ENCODE data around the gene METTL1. TPM values are rescaled to one million over a fixed set of nuclear protein-coding genes. Genes with fewer than 3 reads are reported as not detected.
A peak's percentile ranks its signal among the peaks of the same experiment; 100 is the strongest.

METTL1 gene
- total RNA-seq, 1 donor from 2014 or later: 6.8 TPM

DNA sequence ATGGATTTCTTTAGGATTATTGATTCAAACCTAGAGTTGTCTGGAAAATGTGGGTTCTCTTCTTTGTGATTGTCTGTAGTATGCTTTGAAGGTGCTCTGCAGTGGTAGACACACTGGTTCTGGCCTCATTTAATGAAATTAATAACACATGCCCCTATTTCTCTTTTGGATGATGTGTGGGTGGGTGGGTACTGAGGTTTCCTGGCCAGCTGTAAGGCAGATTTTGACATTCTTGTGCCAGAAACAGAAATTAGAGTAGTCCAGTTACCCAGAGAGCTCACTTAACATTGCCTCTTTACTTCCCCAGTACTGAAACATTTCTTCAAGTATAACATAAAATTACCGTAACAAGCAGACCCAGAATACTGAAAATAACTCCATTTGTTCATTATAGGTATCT, 25.1 kb upstream of the METTL1 start:
- H3K4me3 ChIP-seq: no peak overlapping the region
- H3K4me1 ChIP-seq: no peaks in the 10 kb centered on the region
- intact Hi-C loops (cut with micrococcal nuclease): no loop called here
- TF ChIP-seq, protein P1, sequence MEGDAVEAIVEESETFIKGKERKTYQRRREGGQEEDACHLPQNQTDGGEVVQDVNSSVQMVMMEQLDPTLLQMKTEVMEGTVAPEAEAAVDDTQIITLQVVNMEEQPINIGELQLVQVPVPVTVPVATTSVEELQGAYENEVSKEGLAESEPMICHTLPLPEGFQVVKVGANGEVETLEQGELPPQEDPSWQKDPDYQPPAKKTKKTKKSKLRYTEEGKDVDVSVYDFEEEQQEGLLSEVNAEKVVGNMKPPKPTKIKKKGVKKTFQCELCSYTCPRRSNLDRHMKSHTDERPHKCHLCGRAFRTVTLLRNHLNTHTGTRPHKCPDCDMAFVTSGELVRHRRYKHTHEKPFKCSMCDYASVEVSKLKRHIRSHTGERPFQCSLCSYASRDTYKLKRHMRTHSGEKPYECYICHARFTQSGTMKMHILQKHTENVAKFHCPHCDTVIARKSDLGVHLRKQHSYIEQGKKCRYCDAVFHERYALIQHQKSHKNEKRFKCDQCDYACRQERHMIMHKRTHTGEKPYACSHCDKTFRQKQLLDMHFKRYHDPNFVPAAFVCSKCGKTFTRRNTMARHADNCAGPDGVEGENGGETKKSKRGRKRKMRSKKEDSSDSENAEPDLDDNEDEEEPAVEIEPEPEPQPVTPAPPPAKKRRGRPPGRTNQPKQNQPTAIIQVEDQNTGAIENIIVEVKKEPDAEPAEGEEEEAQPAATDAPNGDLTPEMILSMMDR (IDR thresholded peaks at IDR 0.05; ENCODE audit: borderline replicate concordance): no peak
- H3K27me3 ChIP-seq (ENCODE audit: low read depth): no peaks in the 10 kb centered on the region
- DNase-seq: no peak
- no peaks in the 10 kb centered on the region for H3K9me3 ChIP-seq (replicated peaks)
- H3K27ac ChIP-seq (replicated peaks): no peak overlapping the region
- H3K36me3 ChIP-seq: peaks cover 88% of the 10 kb centered on the region

DNA sequence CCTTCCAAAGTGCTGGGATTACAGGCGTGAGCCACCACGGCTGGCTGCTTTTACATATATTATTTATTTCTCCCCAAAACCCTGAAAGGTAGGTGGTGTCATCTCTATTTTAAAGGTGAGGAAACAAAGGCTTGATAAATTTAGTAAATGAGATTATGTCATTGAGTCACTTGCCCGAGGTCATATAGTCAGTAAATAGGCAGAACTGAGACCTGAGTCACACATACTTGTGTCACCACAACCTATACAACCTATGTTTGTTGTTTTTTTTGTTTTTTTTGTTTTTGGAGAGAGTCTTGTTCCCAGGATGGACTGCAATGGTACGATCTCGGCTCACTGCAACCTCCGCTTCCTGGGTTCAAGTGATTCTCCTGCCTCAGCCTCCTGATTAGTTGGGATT, 23.4 kb upstream of the METTL1 start:
- Histone ChIP-seq H3K36me3 (peaks cover 88% of the 10 kb centered on the region), H3K4me3 (no peak overlapping the region), H3K9me3 (replicated peaks) (no peaks in the 10 kb centered on the region), H3K27me3 (ENCODE audit: low read depth) (no peaks in the 10 kb centered on the region), H3K4me1 (no peaks in the 10 kb centered on the region), H3K27ac (replicated peaks) (no peak overlapping the region)
- no peak for DNase-seq
- intact Hi-C loops (cut with micrococcal nuclease): no loop called here
- TF ChIP-seq, protein P1 (IDR thresholded peaks at IDR 0.05; ENCODE audit: borderline replicate concordance): no peak

DNA sequence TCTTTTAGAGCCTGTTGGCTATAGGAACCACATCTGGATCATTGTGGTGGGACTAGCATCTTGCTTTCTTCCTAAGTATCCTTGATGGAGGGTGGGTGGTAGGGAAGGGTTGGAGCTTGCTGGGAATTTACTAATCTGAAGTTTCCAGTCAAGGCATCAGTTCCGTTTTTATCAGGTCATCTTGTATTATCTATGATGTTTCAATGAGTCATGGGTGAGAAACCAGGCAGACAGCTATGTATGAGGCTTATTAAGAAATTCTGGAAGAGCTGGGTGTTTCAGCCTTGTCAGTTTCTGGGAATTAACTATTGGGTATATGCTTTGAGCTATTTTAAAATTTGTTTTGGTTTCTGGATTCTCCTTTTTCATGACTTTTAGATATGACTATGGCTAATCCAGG, 22.0 kb upstream of the METTL1 start:
- no peak overlapping the region for H3K4me3 ChIP-seq
- intact Hi-C loops (cut with micrococcal nuclease): no loop called here
- peaks cover 88% of the 10 kb centered on the region for H3K36me3 ChIP-seq
- no peak for DNase-seq
- H3K27me3 ChIP-seq (ENCODE audit: low read depth): no peaks in the 10 kb centered on the region
- no peak overlapping the region for H3K27ac ChIP-seq (replicated peaks)
- TF ChIP-seq, protein P1 (IDR thresholded peaks at IDR 0.05; ENCODE audit: borderline replicate concordance): no peak
- H3K4me1 ChIP-seq: no peaks in the 10 kb centered on the region
- H3K9me3 ChIP-seq (replicated peaks): no peaks in the 10 kb centered on the region

DNA sequence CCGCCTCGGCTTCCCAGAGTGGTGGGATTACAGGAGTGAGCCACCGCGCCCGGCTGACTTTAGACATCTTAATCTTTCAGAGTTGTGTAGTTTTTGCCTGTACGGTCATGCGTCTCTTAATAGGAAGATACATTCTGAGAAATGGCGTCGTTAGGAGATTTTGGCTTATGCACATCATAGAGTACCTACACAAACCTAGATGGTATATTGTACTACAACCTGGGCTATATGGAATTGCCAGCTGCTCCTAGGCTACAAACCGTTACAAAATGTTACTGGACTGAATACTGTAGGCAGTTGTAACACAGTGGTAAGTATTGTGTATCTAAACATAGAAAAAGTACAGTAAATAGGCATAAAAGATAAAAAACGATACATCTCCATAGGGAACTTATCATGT, 12.0 kb upstream of the METTL1 start:
- Histone ChIP-seq H3K9me3 (replicated peaks) (no peaks in the 10 kb centered on the region), H3K4me1 (peaks cover 21% of the 10 kb centered on the region), H3K27me3 (ENCODE audit: low read depth) (no peaks in the 10 kb centered on the region), H3K4me3 (peak overlapping the region; percentile 96), H3K27ac (replicated peaks) (no peak overlapping the region), H3K36me3 (peaks cover 43% of the 10 kb centered on the region)
- intact Hi-C loops (cut with micrococcal nuclease): no loop called here
- no peak for DNase-seq
- TF ChIP-seq, protein P1 (IDR thresholded peaks at IDR 0.05; ENCODE audit: borderline replicate concordance): no peak

DNA sequence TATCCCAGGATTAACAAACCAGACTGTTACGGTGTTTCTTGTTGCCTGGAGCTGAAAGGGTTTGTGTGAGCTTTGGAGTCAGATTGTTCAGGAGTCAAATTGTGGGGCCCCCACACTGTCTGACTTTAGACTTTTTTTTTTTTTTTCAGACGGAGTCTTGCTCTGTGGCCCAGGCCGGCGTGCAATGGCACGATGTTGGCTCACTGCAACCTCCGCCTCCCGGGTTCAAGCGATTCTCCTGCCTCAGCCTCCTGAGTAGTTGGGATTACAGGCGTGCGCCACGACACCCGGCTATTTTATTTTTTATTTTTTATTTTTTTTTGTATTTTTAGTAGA, 11.5 kb upstream of the METTL1 start:
- intact Hi-C loops (cut with micrococcal nuclease): no loop called here
- Histone ChIP-seq H3K4me3 (peak overlapping the region; percentile 96), H3K36me3 (peaks cover 39% of the 10 kb centered on the region), H3K4me1 (peaks cover 21% of the 10 kb centered on the region), H3K27me3 (ENCODE audit: low read depth) (no peaks in the 10 kb centered on the region), H3K27ac (replicated peaks) (no peak overlapping the region), H3K9me3 (replicated peaks) (no peaks in the 10 kb centered on the region)
- TF ChIP-seq, protein P1 (IDR thresholded peaks at IDR 0.05; ENCODE audit: borderline replicate concordance): no peak
- DNase-seq: no peak
